HG02642 (cell line): ENCODE measurements around the gene CDS1.
"Not testable (repeated sequence)": the region's sequence is repeated elsewhere in the genome, so short reads cannot be mapped to it uniquely, and the experiment has no call there.

Source experiments
- ATAC-seq: cut with Tn5 transposase; IDR thresholded peaks from one replicate; pipeline ENCODE4 v1.9.1; 2021; ENCODE audit warnings: mild to moderate bottlenecking; ENCODE audit not compliant: unreplicated experiment, poor library complexity

Gene CDS1

DNA sequence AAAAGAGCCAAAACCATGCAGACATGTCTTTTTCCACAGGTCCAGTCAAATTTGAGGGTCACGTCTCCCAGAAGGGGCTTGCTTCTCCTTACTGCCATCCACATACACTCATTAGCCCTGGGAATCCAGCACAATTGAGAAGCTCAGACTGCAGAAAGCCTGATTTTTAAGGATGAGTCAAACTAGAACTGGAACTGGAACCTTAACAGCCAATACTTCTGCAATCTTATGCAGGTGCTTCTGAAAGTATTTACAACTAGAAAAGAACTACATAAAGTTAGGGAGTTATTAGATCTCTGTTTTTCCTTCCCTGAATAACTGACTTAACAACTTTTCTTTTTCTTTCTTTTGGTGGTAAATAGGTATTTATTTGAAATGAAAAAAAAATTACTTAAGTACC, 86.3 kb downstream of the CDS1 start:
- ATAC-seq, result no peak

DNA sequence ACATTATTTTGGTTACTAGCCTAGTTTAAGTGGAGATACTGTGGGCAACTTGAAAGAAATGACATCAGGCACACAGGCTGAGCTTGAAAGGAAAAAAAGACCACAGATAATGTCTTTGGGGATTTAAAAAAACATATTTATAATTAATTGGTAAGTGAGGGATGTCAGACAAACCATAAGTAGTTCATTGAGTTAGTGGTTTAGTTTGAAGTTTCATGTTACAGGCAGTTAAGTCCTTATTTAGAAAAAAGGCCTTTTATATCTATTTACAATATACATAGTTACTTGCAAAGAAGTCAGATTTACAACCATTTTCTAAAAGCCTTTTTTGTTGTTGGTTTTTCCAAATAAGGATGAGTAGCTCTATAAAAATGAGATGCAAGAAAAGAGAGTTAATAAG, 89.2 kb downstream of the CDS1 start:
- no peak for ATAC-seq

DNA sequence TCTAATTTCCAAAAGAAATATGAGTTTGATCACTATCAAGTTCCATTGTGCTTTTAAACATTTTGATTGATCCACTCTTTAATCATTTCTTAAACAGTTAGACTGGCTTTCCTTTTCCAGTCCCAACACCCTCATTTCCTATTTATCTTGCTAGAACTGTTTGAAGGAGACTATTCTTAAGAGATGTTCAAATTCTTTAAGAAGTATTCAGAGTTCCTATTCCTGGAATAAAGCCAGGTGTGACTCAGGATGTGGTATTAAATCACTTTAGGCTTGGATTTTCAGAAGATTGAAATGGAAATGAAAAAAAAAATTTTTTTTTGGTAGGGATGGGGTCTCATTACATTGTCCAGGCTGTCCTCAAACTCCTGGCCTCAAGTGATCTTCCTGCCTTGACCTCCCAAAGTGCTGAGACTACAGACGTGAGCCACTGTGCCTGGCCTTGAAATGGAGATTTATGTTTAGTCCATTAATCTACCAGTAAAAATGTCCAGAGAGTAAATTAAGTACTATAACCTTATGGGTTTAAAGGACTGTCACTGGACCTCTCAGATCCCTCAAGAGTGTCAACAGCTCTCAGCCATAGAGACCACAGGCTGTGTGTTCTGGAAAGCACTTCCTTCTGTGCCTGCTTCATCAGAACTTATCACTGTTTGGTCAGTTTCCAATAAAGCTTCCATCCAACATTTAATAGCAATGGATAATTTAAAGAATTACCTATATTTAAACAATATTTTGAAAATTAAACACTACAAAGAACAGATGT, 90.7 kb downstream of the CDS1 start:
- ATAC-seq, result no peak

DNA sequence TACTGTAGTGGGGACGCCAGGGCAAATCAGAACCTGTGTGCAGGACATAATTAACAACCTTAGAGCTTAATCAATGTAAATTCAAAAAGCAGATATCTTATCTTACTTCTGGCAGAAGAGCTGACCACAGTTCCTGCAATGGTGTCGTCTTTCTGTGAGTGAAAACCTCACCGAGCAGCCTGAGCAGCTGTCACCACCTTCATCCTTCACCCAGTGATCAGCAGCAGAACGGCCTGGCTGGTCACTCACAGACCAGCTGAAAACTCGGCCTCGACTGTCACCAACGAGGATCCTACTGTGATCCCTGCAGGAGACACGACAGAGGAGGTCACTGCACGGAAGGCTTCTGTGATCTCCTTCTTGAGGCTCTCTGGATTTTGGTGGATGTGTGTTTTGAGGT, 94.2 kb downstream of the CDS1 start:
- ATAC-seq, result no peak

DNA sequence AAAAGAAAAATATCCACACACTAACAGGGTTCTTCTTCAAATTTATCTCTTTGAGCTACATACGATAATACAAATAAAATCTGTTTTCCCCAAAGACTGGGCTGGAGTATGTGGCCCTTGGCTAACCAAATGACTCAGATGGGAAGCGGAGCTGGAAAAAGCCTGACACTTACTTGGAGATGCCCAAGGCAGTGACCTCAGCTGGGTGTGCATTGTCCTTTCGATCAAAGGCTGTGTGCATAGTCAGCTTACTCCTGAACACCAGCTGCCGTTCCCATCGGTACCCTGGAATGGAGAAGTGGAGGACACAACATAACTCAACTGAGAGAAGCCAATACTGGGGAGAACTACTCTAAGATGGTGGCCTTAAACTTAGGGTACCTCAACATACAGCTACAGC, 95.1 kb downstream of the CDS1 start:
- no peak for ATAC-seq

DNA sequence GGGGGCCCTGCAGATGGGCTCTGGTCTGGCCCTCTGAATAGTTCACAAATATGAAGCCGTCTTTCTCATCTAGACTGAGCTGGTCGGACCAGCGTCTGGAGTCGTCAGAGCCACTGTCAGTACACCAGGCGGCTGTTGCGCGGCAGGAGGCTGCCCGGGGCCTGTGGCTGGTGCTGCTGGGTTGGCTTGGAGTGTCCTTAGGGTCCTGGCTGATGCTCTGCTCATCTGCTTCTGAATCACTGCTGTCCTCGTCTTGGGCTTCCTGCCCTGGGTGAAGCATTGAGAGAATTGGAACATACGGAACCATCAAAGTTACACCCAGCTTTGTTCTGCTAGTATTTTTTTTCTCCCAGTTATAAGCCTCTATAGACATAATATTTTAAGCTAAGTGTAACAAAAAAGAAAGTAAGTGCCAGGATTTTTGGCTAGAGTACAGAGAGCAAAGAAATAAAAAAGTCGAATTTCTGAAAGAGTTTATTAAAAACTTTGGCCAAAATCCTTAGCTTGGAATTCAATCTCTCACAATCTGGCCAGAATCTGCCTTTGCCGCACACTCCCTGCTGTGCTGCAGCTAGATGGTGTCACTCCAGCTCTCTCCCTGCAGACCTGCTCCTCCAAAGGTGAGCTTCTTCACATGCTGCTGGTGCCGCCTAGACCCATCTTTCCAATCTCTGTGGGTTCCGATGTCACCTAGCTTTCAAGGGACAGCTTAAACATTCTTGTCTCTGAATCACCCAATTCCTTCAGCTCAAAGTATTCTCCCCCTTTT, 96.2 kb downstream of the CDS1 start:
- no peak for ATAC-seq

DNA sequence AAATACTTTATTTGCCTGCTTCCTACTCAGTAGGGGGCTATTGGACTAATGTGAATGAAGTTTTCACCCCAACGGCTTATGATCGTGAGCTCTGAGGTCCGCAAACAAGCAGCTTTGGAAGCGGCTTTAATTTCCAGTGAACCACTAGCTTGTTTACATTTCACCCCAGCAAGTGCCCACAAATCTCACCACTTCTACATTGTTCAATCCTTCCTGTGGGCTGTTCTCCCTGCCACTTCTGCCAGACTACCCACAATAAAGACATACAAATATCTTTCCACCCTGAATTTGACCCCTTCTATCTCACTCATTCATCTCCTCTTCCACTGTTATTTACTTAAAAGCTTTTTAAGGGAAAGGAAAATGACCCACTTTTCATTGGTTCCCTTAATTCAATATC, 98.0 kb downstream of the CDS1 start:
- no peak for ATAC-seq

DNA sequence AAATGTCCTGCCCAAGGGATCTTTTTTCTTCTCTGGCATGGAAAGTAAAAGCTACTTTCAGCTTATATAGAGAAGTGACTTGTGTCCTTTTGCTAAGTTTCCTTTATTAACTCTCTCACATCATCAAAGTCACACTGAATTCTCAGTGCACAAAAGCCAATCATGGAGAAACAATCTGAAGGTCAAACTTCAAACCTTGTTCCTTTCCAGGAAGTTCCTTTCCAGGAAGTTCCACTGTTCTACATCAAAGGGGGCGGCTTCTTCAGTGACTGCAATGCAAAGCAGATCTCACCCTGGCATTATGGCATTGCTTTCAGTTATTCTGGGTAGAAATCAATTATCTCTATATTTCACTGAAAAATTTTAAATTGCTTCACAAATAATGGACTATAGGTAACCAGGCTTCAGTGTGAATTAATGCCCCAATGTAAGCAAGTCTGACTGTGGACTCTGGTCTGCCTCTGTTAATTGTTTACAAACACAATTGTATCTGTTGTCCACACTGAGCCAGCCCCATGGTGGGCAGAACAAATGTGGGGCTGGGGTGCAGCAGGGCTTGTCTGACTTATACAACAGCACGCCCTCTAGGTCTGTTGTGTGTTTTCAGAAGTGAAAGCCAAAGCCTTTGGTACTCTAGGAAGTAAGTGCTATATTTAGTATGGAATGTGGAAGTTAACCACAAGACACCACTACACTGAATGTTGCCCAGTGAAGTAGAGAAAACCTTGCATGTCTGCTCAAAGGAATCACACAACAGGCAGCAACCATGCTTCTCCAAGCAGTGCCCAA, 98.8 kb downstream of the CDS1 start:
- no peak for ATAC-seq

DNA sequence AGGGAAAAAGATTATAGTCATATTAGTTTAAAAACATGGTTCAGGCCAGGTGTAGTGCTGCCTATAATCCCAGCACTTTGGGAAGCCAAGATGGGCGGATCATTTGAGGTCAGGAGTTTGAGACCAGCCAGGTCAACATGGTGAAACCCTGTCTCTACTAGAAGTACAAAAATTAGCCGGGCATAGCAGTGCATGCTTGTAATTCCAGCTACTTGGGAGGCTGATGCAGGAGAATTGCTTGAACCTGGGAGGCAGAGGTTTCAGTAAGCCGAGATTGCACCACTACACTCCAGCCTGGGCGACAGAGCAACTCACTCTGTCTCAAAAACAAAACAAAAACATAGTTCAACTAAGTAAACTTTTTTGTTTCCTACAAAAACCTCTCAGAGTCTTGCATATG, 99.7 kb downstream of the CDS1 start:
- ATAC-seq, result not testable (repeated sequence)

DNA sequence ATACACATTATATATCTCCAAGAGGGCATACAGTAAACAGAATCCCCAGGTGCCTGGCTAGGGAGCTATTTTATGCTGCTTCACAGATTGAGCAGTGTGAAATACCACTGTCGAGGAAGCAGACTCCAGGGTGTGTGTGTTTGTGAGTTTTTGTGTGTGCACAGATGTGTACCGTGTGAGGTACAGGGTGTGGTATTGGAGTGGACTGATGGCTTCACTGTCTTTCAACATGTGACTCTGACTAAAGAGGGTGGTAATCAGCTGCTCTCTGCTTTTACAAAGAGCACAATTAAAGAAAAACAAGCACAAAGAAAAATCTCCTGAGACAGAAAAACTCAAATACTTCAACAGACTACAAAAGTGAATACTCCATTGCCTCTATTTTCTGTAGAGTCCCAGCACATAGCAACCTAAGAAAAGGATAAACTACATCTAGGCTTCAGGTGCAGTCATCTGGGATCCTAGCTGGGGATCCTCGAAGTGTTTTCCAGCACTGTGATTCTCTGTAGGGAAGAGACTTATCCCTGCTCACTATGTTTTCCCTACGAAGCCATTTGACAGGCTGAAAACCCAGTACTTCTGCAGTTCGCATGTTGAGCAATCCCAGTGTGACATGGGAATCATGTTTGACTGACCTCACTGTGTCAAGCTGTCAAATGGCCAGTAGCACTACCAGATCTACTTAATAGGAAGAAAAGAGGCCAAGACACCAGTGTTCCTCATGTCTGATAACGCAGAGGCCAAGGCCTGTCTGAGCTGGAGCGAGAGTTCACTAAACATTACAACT, 100.3 kb downstream of the CDS1 start:
- no peak for ATAC-seq

DNA sequence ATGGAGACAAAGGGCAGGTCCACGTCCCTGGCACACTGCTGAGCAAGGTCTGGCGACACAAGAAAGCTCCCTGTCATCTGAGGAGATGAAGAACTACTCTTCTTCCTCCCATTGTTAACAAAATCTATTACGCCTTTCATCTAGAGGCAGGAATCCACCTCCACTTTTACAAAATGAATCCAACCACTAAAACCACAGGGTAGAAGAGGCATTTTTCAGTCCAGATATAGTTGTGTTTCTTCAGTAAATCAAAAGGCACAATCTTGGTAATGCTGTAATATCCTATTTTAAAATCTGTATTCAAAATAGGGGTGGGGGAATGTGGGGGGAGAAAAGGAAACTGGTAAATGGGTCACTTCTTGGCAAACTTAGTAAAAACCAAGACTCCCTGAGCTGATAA, 101.4 kb downstream of the CDS1 start:
- no peak for ATAC-seq

DNA sequence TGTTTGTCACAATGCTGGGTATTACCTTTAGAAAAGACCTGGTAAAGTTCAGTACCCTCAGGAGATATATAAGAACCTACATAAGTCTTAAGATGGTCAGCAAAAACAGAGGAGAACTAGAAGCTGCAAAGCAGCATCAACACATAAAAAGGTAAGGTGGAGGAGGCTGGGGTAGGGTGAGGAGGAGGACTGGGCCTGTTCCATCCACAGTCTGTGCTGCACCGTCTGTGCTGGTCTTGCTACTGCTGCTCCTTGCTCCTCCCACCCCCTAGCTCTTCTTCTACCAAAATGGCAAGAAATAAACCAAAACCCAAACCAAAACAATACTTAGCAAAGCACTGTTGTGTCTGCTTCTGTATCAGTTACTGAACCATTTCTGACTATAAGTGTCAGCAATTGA, 102.2 kb downstream of the CDS1 start:
- no peak for ATAC-seq

DNA sequence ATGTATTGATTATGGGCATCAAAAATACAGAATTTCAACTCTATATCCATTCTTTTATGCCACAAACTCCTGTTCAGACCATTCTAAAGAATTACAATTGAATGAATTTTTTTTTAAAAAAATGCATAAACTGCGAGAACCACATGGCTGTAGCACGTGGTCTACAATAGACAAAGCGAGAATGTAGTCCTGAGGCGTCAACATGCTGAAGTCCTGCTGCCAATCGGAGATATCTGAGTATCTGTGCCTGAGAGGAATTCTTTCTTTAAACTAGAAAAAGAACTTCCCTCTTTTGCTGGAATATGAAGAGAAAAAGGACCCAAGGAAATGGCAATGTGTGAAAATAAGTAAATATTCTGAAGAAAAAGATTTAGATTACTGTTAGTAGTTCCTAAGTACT, 105.7 kb downstream of the CDS1 start:
- no peak for ATAC-seq

DNA sequence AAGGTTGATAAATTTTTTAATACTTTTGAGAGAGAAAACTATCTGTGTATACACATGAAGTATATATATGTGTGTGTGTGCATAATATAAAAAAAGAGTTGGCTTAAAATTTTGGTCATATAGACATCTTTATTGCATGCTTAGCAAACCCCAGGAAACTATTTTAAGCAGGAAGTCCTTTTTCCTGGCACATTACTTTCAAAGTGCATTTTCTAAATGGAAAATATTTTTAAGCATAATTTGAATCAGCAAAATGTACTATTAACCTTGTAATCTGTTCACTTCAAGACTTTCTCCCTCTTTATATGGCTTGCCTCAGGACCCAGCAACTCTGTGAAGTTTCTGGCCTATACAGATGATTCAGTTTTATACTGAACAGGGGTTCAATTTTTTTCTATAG, 106.3 kb downstream of the CDS1 start:
- ATAC-seq, result no peak

DNA sequence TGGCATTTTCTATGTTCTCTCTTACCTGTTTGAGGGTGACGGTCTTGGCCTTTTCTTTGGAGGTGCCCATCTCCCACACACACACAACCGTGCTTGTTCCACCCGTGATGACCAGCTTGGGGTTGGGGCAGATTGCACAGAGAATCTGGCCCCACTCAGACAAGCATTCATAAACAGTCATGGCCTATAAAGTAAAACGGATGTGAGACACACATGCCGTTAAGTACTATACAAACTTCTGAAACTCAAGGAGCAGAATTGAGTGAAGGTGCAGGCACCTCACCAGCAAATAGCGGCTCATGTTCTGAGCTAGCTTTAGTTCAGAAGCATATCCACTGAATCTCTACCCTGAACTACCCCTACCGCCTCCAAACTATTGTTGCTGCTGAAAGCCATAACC, 107.6 kb downstream of the CDS1 start:
- ATAC-seq, result no peak

DNA sequence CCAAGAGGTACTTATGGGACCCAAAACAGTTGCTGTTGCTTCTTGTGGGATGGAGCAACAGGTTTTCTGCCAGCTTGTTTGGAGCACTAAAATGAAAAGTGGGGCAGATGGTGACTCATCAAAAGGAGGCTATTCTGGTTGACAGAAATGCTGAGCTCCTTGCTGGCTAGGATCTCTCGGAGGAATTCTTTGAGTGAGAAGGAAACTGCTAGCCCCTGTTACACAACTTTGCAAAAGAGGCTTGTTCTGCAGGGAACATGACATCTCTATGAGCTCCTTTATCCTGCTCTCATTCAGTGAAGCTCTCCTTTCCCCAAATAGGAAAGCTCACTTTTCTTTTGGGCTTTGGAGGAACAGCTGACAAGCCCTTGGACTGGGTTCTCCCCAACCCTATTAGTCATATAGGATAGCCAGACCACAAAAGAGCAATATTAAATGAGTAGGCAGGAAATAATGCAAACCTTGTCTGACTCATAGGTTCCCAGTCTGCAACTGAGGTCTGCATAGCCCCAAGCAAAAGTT, 108.3 kb downstream of the CDS1 start:
- no peak for ATAC-seq

DNA sequence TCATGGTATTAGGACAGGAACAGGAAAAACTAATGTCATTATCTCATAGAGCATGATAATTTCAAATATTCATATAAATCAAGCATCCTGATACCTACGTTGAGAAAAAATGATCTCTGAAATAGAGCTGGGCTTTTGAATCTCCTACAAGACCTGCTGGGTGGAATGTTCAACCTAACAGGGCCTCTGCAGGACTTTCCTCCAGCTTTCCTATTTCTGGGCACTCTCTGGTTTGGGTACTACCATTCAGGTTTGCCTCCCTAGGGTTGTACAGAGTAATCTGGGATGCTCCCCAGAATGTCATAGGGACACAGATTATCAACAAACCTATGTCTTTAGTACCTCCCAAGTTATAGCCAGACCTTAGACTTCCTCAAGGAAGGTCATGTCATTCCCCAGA, 108.9 kb downstream of the CDS1 start:
- no peak for ATAC-seq

DNA sequence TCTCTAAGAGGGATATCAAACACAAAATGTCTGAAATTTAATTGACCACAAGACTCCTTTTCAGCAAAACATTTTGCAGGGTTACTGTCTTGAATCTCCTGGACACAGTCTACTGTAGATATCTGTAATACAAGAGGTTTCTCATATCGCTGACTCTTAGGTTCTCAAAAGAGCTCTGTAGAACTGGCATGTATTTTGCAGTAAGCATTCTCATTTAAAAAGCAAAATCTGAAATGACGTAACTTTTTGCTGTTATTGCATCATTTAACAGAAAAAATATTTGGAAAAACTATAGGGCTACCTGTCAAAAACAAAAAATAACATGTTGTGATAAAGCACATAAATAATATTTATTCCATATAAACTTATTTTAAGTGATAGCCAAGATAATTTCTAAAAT, 114.2 kb downstream of the CDS1 start:
- ATAC-seq, result no peak

DNA sequence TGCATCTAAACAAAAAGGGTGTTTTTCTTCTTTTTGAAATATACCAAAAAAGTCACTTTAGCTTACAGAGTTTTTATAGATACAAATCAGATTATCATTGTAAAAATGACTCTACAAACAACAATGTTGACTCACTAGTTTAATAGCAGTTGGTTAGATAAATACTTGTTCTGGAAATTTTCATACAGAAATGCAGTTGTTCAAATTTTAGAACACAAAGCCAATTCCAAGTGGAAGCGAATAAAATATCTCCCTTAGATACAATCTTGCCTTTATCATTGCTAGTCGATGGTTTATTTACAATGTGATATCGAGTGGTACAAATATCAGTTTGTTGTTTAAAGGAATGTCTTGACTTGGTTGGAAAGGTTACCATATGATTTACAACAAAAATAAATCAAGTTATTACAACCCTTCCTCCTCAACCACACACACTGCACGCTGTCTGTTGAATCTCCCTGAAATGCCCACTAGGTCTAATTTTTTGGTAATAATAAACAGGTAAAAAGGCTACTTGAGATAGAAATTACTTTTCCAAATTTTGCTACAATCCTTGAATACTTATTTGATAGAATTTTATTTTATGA, 114.8 kb downstream of the CDS1 start:
- ATAC-seq, result no peak
